ENCODE data around the gene ERC2.

Gene ERC2

DNA sequence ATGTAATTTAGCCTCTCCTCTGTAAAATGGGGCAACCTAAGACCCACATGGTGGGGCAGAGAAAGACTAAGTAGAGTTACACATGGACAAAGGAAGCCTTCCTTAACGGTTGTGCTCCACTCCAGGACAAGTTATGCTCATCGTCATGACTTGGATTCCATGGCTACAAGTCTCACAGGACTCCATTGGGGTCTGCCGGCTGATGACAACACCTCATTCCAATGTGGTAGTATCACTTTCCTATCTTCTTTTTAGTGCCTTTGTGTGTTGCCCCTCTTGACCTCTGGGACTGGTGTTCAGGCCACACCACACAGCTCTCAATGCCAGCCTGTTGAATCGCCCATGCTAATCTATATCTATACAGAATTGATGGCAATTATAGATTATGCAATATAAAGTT, 799.9 kb downstream of the ERC2 start:
- no peaks in the 10 kb centered on the region for H3K36me3 ChIP-seq (ENCODE audit: control insufficient read depth in 2 of 2, insufficient read depth in 2 of 2, low read length in 2 of 2)
- no peak overlapping the region for H3K27ac ChIP-seq (ENCODE audit: low read depth in 2 of 2, low read length in 2 of 2)

DNA sequence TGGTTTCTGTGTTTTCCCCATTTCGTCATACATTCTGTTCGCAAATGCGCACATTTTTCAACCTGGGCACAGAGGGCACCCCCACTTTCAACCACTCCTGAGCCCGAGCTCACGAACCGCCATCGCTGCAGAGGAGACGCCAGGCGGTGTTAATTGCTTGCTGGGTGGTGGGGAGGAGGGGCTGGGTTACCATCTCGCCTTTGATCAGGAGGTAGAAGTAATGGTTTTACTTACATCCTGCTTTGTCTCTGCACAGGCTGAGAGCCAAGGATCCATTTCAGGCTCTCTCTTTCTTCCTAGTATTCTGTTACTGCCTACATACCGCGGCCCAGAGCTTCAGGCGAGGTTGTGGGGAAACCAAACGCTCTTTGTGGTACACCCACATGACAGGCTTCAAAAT, 803.9 kb downstream of the ERC2 start:
- Histone ChIP-seq H3K9me3 (ENCODE audit: control insufficient read depth in 2 of 2, low read length in 2 of 2) (no peaks in the 10 kb centered on the region), H3K9ac (ENCODE audit: low read depth in 1 of 2, low read length in 2 of 2) (no peak overlapping the region)

More for the DNA sequence above, 799.9 kb downstream of the ERC2 start:
- Histone ChIP-seq H3K4me3 (ENCODE audit: low read length in 2 of 2) (no peak overlapping the region), H3K9me3 (ENCODE audit: control insufficient read depth in 2 of 2, low read length in 2 of 2) (no peaks in the 10 kb centered on the region), H3K27me3 (ENCODE audit: control insufficient read depth in 2 of 2, insufficient read depth in 2 of 2, low read length in 2 of 2) (peaks cover 0 to 3% of the 10 kb centered on the region in 2 donors), H3K4me1 (ENCODE audit: control insufficient read depth in 2 of 2, insufficient read depth in 2 of 2, low read length in 2 of 2) (peaks cover 0 to 3% of the 10 kb centered on the region in 2 donors), H3K9ac (ENCODE audit: low read depth in 1 of 2, low read length in 2 of 2) (no peak overlapping the region)

DNA sequence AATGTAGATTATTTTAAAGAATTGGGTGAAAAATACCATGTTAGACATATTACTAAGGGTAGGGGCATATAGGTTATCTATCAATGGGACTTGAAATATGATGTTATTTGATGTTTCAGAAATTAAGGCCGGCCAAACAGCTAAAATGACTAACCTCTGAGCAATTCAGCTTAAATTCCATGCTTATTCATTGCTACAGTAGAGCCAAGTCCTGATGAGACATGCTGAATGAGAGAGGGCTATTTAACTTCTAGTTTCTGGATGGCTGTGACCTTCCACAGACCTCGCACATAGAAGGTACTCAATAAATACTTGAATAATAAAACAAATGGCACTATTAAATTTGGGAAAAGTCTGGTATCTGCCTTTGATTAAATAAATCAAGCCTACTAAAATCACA, 805.6 kb downstream of the ERC2 start:
- H3K27me3 ChIP-seq (ENCODE audit: control insufficient read depth in 2 of 2, insufficient read depth in 2 of 2, low read length in 2 of 2), result peaks cover 0 to 3% of the 10 kb centered on the region in 2 donors
- no peaks in the 10 kb centered on the region for H3K9me3 ChIP-seq (ENCODE audit: control insufficient read depth in 2 of 2, low read length in 2 of 2)
- H3K4me3 ChIP-seq (ENCODE audit: low read length in 2 of 2), result no peak overlapping the region
- H3K36me3 ChIP-seq (ENCODE audit: control insufficient read depth in 2 of 2, insufficient read depth in 2 of 2, low read length in 2 of 2), result no peaks in the 10 kb centered on the region
- peaks cover 0 to 4% of the 10 kb centered on the region in 2 donors for H3K4me1 ChIP-seq (ENCODE audit: control insufficient read depth in 2 of 2, insufficient read depth in 2 of 2, low read length in 2 of 2)
- no peak overlapping the region for H3K27ac ChIP-seq (ENCODE audit: low read depth in 2 of 2, low read length in 2 of 2)
- no peak overlapping the region for H3K9ac ChIP-seq (ENCODE audit: low read depth in 1 of 2, low read length in 2 of 2)

More for the DNA sequence above, 803.9 kb downstream of the ERC2 start:
- H3K27me3 ChIP-seq (ENCODE audit: control insufficient read depth in 2 of 2, insufficient read depth in 2 of 2, low read length in 2 of 2), result peaks cover 0 to 3% of the 10 kb centered on the region in 2 donors
- peaks cover 0 to 4% of the 10 kb centered on the region in 2 donors for H3K4me1 ChIP-seq (ENCODE audit: control insufficient read depth in 2 of 2, insufficient read depth in 2 of 2, low read length in 2 of 2)
- no peaks in the 10 kb centered on the region for H3K36me3 ChIP-seq (ENCODE audit: control insufficient read depth in 2 of 2, insufficient read depth in 2 of 2, low read length in 2 of 2)
- no peak overlapping the region for H3K4me3 ChIP-seq (ENCODE audit: low read length in 2 of 2)
- no peak overlapping the region for H3K27ac ChIP-seq (ENCODE audit: low read depth in 2 of 2, low read length in 2 of 2)

DNA sequence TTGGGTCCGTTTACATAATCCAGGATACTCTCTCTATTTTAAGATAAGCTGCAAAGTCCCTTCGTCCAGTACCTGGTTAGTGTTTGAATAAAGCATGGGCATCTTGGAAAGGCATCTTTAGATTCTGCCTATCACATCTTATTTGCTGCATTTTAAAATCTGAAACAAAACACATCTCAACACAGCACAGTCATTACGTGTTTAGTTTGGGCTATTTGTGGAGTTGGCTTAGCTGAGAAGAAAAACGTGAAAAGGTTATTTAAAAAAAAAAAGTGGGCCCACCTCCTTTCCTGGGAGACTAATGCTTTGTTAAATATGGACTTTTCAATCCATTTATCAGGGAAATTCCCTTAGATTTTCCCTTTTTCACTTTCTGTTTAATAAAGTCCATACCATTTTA, 806.7 kb downstream of the ERC2 start:
- Histone ChIP-seq H3K9me3 (ENCODE audit: control insufficient read depth in 2 of 2, low read length in 2 of 2) (no peaks in the 10 kb centered on the region), H3K27me3 (ENCODE audit: control insufficient read depth in 2 of 2, insufficient read depth in 2 of 2, low read length in 2 of 2) (peaks cover 0 to 3% of the 10 kb centered on the region in 2 donors), H3K4me1 (ENCODE audit: control insufficient read depth in 2 of 2, insufficient read depth in 2 of 2, low read length in 2 of 2) (peaks cover 0 to 4% of the 10 kb centered on the region in 2 donors), H3K36me3 (ENCODE audit: control insufficient read depth in 2 of 2, insufficient read depth in 2 of 2, low read length in 2 of 2) (no peaks in the 10 kb centered on the region), H3K4me3 (ENCODE audit: low read length in 2 of 2) (no peak overlapping the region), H3K9ac (ENCODE audit: low read depth in 1 of 2, low read length in 2 of 2) (no peak overlapping the region), H3K27ac (ENCODE audit: low read depth in 2 of 2, low read length in 2 of 2) (no peak overlapping the region)

DNA sequence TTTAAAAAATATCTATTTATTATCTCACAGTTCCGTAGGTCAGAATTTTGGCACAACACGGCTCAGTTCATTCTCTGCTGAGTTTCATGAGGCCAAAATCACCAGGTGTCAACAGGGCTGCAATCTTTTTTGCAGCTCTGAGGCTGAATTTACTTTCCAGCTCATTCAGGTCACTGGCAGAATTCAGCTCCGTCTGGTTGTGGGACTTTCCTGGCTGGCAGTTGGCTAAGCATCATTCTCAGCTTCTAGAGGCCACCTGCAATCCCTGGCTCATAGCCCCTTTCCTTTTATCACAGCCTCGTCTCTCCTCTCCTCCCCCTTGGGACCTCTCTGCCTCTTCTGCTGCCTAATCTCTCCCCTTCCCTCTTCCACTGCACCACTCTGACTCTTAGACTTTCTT, 807.1 kb downstream of the ERC2 start:
- no peak overlapping the region for H3K9ac ChIP-seq (ENCODE audit: low read depth in 1 of 2, low read length in 2 of 2)
- peaks cover 0 to 4% of the 10 kb centered on the region in 2 donors for H3K4me1 ChIP-seq (ENCODE audit: control insufficient read depth in 2 of 2, insufficient read depth in 2 of 2, low read length in 2 of 2)
- H3K27ac ChIP-seq (ENCODE audit: low read depth in 2 of 2, low read length in 2 of 2), result no peak overlapping the region
- no peaks in the 10 kb centered on the region for H3K36me3 ChIP-seq (ENCODE audit: control insufficient read depth in 2 of 2, insufficient read depth in 2 of 2, low read length in 2 of 2)
- H3K9me3 ChIP-seq (ENCODE audit: control insufficient read depth in 2 of 2, low read length in 2 of 2), result no peaks in the 10 kb centered on the region
- peaks cover 0 to 3% of the 10 kb centered on the region in 2 donors for H3K27me3 ChIP-seq (ENCODE audit: control insufficient read depth in 2 of 2, insufficient read depth in 2 of 2, low read length in 2 of 2)
- no peak overlapping the region for H3K4me3 ChIP-seq (ENCODE audit: low read length in 2 of 2)

DNA sequence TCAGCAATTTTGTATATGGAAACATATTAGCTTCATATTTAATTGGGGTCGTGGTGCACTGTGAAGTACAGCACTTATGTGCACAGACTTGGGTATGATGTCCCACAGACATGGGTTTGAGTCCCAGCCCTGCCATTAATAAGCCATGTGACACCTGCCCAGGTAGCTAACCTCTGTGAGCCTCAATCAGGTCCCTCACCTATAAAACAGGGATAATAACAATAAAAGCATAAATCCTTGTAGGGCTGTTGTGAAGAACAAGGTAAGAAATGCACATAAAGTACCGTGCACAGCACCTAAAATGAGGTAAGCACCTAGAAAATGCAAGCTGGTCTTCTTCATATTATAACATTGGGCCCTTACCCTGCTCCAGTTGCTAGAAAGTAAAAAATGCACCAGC, 807.6 kb downstream of the ERC2 start:
- Histone ChIP-seq H3K36me3 (ENCODE audit: control insufficient read depth in 2 of 2, insufficient read depth in 2 of 2, low read length in 2 of 2) (no peaks in the 10 kb centered on the region), H3K4me3 (ENCODE audit: low read length in 2 of 2) (no peak overlapping the region), H3K27me3 (ENCODE audit: control insufficient read depth in 2 of 2, insufficient read depth in 2 of 2, low read length in 2 of 2) (no peaks in the 10 kb centered on the region), H3K4me1 (ENCODE audit: control insufficient read depth in 2 of 2, insufficient read depth in 2 of 2, low read length in 2 of 2) (peaks cover 0 to 4% of the 10 kb centered on the region in 2 donors), H3K9ac (ENCODE audit: low read depth in 1 of 2, low read length in 2 of 2) (no peak overlapping the region), H3K9me3 (ENCODE audit: control insufficient read depth in 2 of 2, low read length in 2 of 2) (no peaks in the 10 kb centered on the region), H3K27ac (ENCODE audit: low read depth in 2 of 2, low read length in 2 of 2) (no peak overlapping the region)

DNA sequence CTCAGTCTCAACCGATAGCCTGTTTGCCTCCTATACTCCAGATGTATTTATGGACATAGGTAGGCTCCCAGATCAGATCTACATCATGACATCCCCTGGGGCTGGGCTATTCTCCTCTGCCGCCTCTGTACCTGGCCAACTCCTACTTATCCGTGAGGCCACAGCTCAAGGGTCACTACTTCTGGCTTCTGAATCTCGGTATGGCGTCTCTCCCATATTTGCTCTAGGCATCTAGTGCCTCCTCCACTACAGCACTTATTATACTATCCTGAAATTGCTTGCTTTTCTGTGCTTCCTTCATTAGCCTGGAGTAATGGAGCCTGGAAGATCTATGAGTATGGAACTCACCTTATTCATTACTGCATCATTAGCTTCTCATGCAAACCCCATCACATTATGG, 808.6 kb downstream of the ERC2 start:
- Histone ChIP-seq H3K4me3 (ENCODE audit: low read length in 2 of 2) (no peak overlapping the region), H3K27ac (ENCODE audit: low read depth in 2 of 2, low read length in 2 of 2) (no peak overlapping the region), H3K36me3 (ENCODE audit: control insufficient read depth in 2 of 2, insufficient read depth in 2 of 2, low read length in 2 of 2) (no peaks in the 10 kb centered on the region)

DNA sequence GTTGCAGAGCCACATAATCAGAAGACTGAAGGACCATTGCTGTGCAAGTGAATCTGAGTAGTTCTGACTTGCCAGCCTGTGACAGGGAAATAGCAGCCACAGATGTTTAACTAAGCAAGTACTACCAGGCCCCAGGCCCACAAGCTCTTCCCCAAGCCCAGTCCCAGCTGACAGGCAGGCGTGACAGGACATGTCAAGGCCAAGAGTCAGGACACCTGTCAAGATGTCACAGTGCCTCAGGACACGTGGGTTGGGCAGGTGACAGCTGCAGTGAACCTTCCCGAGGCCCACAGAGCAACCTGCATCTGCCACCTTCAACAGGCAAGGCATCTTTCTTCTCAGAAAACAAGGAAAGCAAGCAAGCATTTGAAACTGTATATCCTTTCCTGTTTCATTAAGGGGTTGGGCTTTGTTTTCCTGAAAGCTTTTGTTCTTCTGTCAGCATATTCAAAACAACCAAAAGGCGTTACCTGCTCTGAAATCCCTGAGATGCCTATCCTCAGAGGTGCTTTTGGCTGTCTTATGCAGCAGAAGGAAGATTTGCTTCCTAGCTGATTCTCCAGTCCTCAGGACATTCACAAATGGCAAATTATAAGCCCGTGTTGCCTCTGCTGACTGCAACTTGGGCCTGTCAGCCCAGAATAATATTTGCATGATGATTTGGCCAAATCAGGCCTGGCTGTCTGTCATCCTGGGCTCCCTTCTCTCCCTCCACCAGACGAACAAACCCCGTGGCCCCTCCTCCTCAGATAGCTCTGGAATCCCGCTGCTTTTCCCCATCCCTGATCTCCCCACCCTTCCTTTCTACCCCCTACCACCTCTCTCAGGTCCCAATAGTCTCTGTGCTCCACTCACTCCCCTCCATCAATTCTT, 809.3 kb downstream of the ERC2 start:
- Histone ChIP-seq H3K9ac (ENCODE audit: low read depth in 1 of 2, low read length in 2 of 2) (no peak overlapping the region), H3K9me3 (ENCODE audit: control insufficient read depth in 2 of 2, low read length in 2 of 2) (no peaks in the 10 kb centered on the region), H3K36me3 (ENCODE audit: control insufficient read depth in 2 of 2, insufficient read depth in 2 of 2, low read length in 2 of 2) (no peaks in the 10 kb centered on the region), H3K27me3 (ENCODE audit: control insufficient read depth in 2 of 2, insufficient read depth in 2 of 2, low read length in 2 of 2) (no peaks in the 10 kb centered on the region), H3K4me1 (ENCODE audit: control insufficient read depth in 2 of 2, insufficient read depth in 2 of 2, low read length in 2 of 2) (peaks cover 0 to 4% of the 10 kb centered on the region in 2 donors), H3K27ac (ENCODE audit: low read depth in 2 of 2, low read length in 2 of 2) (no peak overlapping the region), H3K4me3 (ENCODE audit: low read length in 2 of 2) (no peak overlapping the region)

More for the DNA sequence above, 808.6 kb downstream of the ERC2 start:
- Histone ChIP-seq H3K27me3 (ENCODE audit: control insufficient read depth in 2 of 2, insufficient read depth in 2 of 2, low read length in 2 of 2) (no peaks in the 10 kb centered on the region), H3K9me3 (ENCODE audit: control insufficient read depth in 2 of 2, low read length in 2 of 2) (no peaks in the 10 kb centered on the region), H3K9ac (ENCODE audit: low read depth in 1 of 2, low read length in 2 of 2) (no peak overlapping the region), H3K4me1 (ENCODE audit: control insufficient read depth in 2 of 2, insufficient read depth in 2 of 2, low read length in 2 of 2) (peaks cover 0 to 4% of the 10 kb centered on the region in 2 donors)

DNA sequence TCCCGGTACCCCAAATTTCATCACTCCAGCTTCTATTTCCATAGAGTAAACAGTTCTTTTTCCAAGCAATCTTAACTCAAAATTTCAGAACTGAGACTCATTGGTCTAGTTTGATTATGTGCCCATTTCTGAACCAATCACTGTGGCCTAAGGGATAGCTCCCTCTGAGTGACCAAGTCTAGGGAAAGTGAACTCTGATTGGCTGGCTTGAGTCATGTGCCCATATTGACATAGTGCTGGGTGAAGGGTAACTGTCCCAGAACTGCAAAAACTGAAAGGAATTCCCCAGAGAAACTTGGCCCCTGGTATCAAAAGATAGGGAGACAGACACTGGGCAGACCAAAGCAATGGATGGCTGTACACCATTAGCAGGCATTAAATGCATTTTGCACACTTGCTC, 810.0 kb downstream of the ERC2 start:
- no peak overlapping the region for H3K27ac ChIP-seq (ENCODE audit: low read depth in 2 of 2, low read length in 2 of 2)

DNA sequence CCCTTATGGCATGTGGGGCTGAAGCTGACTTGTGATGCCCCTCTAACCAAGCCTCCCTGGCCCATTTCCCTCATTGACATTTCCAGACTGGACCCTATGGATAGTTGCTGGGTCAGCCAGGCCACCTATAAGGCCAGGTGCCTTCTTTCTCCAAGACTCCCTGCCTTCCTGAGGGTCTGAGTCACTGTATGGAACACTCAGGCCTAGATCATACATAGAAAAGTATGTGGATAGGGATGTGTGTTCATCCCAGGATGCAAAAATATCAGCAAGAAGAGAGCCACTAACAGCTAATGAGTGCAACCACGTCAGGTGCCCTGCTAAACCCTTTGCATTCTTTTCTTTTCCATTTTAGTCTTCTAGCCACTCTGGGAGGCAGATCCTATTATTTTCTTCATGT, 812.7 kb downstream of the ERC2 start:
- Histone ChIP-seq H3K9ac (ENCODE audit: low read depth in 1 of 2, low read length in 2 of 2) (no peak overlapping the region), H3K36me3 (ENCODE audit: control insufficient read depth in 2 of 2, insufficient read depth in 2 of 2, low read length in 2 of 2) (no peaks in the 10 kb centered on the region), H3K4me3 (ENCODE audit: low read length in 2 of 2) (no peak overlapping the region), H3K4me1 (ENCODE audit: control insufficient read depth in 2 of 2, insufficient read depth in 2 of 2, low read length in 2 of 2) (peaks cover 0 to under 1% of the 10 kb centered on the region in 2 donors), H3K27me3 (ENCODE audit: control insufficient read depth in 2 of 2, insufficient read depth in 2 of 2, low read length in 2 of 2) (no peaks in the 10 kb centered on the region), H3K27ac (ENCODE audit: low read depth in 2 of 2, low read length in 2 of 2) (no peak overlapping the region), H3K9me3 (ENCODE audit: control insufficient read depth in 2 of 2, low read length in 2 of 2) (no peaks in the 10 kb centered on the region)

More for the DNA sequence above, 810.0 kb downstream of the ERC2 start:
- Histone ChIP-seq H3K4me3 (ENCODE audit: low read length in 2 of 2) (no peak overlapping the region), H3K36me3 (ENCODE audit: control insufficient read depth in 2 of 2, insufficient read depth in 2 of 2, low read length in 2 of 2) (no peaks in the 10 kb centered on the region), H3K9ac (ENCODE audit: low read depth in 1 of 2, low read length in 2 of 2) (no peak overlapping the region), H3K4me1 (ENCODE audit: control insufficient read depth in 2 of 2, insufficient read depth in 2 of 2, low read length in 2 of 2) (peaks cover 0 to 4% of the 10 kb centered on the region in 2 donors), H3K27me3 (ENCODE audit: control insufficient read depth in 2 of 2, insufficient read depth in 2 of 2, low read length in 2 of 2) (no peaks in the 10 kb centered on the region), H3K9me3 (ENCODE audit: control insufficient read depth in 2 of 2, low read length in 2 of 2) (no peaks in the 10 kb centered on the region)
